LNCAP (cell line): ENCODE data around the gene GLS2.

ENCODE experiments used
- TF ChIP-seq, protein P1 (sequence below): fragments of 450-650 bp; IDR thresholded peaks from 2 replicates; pipeline ENCODE4 v1.5.1; 2017; ENCODE audit warnings: mild to moderate bottlenecking

The GLS2 gene

DNA sequence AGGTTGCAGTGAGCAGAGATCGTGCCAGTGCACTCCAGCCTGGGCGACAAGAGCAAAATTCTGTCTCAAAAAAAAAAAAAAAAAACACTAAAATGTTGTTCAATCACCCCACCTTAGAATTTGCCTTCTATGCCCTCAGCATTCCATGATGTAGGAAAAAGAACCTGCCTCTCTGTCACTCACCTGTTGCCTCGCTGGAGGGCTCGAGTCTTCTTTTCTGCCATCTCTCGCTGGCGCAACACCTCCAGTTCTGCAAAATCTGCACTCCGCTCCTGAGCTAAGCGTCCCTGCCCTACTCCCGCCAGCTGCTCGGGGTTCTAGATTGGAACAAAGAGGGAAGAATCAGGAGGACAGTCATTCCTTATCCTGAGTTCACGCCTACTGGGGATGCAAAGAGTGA, 56.7 kb downstream of the GLS2 start:
- TF ChIP-seq, protein P1, sequence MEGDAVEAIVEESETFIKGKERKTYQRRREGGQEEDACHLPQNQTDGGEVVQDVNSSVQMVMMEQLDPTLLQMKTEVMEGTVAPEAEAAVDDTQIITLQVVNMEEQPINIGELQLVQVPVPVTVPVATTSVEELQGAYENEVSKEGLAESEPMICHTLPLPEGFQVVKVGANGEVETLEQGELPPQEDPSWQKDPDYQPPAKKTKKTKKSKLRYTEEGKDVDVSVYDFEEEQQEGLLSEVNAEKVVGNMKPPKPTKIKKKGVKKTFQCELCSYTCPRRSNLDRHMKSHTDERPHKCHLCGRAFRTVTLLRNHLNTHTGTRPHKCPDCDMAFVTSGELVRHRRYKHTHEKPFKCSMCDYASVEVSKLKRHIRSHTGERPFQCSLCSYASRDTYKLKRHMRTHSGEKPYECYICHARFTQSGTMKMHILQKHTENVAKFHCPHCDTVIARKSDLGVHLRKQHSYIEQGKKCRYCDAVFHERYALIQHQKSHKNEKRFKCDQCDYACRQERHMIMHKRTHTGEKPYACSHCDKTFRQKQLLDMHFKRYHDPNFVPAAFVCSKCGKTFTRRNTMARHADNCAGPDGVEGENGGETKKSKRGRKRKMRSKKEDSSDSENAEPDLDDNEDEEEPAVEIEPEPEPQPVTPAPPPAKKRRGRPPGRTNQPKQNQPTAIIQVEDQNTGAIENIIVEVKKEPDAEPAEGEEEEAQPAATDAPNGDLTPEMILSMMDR: no peak

DNA sequence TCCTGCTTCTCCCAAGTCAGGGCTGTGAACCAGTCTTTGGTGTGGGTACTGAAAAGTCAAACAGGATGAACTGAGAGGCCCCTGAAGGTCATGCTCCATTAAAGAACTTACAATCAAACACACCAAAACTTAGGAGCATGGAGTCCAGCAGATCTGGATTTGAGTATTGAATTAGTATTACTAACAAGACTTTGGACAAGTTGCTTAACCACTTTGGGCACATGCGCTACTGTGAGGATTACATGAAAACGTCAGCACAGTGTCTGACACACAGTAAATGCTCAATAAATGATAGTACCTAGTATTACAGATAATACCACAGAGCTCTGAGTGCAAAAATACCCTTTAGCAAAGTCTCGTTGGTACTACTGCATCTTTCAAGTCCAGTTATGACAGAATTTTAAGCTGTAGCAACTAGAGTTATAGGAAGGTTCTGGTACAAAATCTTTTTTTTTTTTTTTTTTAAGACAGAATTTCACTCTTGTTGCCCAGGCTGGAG, 62.0 kb downstream of the GLS2 start:
- TF ChIP-seq, protein P1: no peak

DNA sequence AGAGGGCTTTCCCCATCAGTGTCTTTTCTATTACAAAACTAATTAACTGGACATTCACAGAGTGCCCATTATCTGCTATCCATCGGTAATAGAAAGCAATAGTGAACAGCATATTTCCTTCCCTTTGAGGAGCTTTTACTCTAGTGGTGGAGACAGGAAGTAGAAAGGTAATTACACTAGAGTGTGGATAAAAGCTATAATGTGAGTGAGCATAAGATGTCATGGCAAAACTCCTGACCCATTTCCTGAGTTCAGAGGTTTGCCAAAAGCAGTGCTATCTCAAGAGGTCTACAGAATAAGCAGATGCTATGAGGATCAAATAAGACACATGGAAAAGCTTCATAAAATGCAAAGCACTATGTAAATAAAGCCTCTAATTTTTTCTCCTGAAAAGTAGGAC, 62.8 kb downstream of the GLS2 start:
- TF ChIP-seq, protein P1: no peak
